Inferior parietal cortex (tissue), 1 donor: ENCODE results near the gene GNAI3.

Experiments used
- DNase-seq: peaks from one replicate; pipeline ENCODE4 v3.0.0-alpha.2; 2016; ENCODE audit errors: extremely low spot score

GNAI3 gene

DNA sequence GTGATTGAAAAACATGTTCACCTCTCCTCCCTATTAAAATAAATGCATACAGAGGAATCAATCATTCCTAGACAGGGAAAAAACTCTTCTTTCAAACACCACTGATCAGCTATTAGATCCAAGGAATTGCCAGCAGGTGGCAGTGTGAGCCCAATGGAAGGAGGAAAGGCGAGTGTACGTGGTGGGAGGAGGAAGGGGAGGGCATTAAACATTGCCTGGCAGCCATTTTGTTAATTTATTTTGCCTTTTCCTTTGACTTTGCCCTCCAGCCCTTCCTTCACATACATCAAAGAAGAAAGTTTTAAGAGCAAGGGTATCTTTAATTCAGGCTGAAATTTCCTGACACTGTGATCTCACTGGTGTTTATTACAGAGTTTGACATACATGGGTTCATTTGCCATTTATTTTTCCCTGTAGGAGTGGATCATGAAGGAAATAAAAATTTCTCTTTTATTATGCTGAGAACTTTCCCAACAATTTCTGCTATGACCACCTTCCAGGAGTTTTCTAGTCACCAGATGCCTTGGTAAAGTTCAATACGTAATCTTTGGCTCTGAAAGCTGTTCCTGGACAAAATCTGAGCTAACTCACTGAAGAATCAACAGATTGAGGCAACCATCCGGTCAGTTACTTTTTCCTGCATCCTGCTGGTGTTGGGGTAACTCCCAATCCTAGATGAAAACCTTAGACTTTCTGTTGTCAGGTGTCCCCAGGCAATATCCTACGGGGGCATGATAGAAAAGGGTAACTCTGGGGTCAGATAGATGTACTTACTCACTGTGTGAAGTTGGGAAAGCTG, 1.9 kb upstream of the GNAI3 start:
- peak; percentile 98 for DNase-seq

DNA sequence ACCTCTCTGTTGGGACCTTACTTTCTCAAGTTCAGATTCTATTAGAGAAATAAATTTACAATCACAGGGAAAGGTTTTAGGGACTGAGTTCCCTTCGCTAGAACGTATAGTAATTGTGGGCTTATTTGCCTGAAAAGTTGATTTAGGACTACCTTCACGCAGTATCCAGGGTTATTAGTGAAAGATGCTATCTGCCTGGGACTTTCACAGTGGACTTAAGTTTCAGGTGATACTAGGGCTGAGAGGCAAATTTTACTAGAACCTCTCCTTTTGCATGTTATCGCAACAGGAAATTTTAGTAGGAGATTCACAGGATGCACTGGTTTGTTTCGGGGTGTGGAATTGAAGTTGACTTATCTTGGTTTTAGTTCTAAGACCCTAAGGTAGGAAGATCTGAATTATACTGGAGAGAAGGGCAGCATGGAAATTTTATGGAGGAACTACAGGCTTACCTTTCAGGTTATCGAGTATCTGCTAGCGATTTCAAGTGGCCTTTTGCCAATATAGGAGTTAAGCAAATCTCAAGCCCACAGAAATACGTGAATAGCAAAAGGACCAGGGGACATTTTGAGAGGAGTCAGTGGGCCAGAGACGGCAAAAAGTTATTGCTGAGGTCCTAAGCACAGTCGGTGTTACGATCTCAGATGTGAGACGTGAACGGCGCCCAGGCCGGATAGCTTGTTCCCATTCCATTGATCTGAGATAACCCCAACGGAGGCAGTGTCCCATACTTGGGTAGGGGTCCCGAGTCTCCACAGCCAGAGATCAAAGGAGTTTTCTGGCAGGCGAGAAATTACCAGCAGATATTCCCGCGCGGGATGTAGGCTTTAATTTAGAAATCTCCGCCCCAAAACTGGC, 723 bp upstream of the GNAI3 start:
- DNase-seq, result peak; percentile 33

DNA sequence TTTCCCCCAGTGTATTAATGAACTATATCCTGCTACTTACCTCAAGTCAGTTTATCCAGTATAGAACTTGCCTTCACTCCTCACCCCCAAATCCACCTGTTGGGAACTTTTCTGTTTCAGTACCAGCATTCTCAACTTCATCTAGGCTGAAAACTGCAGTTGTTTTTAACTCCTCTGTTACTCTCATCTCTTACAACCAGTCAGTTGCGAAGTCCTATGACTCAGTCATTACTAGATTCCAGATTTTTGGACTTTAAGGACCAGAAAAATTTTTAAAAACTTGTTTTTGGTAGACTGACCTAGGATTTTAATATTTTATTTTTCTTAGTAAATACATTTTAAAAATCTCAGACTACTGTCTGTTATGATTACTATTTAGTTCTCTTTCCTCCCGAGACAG, 8.1 kb downstream of the GNAI3 start:
- DNase-seq, result no peak

DNA sequence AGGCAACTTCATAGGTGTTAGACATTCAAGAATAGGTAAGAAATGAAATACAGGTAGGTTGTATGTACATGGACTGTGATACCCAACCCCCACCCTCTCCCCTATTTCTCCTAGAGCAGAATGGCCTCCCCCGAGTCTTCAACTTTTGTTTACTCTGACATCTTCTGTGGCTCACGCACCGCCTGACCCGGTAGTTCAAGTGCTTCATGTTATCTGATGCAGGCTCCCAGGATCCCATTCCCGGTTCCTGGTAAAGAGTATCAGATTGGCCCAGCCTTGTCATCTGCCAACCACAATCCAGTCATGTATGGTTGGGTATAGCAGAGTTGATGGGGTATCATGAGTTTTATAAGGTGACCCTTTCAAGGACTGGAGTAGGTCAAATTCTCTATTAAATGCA, 9.1 kb downstream of the GNAI3 start:
- DNase-seq, result no peak

DNA sequence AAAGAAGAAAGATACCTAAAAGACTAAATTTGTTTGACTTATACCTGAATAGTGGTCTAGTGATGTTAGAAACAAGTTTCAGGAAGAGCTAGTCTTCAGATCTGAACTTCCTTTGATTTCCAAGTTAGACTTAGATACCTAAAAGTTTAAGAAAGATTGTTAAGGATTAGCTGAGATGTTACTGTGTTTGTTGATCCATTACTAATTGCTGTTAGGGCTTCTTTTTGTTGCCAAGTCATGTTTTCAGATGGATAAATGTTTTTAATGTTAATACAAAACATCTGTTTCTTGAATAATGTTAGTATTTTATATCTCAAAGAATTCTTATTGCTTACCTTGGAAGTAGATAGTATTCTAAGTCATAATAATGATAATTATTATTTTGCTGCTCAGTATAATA, 11.6 kb downstream of the GNAI3 start:
- DNase-seq, result no peak

DNA sequence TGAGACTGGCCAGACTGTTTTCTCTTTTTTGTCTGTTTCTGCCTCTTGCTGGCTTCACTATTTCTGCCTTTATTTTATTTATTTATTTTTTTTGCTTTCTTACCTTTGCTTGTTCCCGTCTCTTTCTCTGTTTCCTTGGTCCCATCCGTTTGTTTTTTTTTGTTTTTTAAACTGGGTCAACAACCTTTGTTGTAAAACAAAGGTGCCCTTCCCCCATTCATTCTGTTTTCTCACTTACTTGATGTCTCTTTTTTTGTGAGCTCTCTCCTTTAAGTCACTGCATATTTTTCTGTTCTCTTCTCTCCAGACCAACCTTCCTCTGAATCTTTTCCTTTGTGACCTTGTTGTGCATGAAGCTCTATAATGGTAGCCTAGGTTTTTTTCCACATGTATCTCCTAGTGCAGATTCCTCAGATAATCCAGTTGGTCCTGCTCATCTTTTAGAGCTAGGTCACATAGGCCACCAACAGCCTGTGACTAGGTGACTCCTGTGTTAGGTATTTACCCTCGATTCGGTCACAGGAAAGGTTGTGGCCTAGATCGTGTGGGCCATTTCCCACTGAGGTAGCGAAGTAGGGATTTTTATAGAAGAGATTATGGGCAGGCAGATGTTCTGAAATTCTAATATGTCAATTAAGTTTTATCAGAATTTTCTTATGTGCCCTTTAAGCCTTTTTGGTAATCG, 15.9 kb downstream of the GNAI3 start:
- no peak for DNase-seq

DNA sequence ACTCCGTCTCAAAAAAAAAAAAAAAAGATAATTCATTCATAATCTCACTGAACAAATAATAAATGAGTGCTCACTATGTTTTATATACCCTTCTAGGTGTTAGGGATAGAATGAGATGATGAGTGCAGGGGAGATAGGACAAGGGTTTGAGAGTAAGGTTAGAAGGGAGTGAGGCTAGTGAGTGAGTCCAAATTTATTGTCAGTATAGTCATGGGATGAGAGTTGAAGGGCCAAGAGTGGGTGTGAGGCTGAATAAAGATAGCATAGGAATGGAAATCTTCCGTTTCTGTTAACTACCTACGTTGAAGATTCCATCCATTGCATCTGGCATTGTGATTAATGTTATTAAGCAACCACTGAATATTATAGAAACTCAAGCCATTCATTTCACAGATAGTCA, 16.8 kb downstream of the GNAI3 start:
- no peak for DNase-seq

DNA sequence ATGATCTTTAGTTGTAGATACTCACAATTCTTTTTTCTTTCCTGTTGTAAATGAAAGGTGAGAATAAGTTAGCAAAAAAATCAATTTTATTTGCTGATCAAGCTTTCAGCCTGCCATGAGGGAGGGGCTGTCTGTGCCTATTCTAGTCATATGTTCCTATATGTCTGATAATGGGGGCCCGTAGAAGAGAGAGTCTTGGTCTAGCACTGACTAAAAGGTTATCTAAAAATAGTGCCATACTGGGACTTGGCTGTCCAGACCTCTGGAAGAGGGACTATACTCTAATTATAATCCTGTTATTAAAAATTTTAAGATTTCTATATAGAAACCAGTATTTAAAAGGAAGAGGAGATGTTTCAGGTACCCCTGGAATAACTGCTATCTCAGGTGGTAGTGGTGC, 18.6 kb downstream of the GNAI3 start:
- no peak for DNase-seq

DNA sequence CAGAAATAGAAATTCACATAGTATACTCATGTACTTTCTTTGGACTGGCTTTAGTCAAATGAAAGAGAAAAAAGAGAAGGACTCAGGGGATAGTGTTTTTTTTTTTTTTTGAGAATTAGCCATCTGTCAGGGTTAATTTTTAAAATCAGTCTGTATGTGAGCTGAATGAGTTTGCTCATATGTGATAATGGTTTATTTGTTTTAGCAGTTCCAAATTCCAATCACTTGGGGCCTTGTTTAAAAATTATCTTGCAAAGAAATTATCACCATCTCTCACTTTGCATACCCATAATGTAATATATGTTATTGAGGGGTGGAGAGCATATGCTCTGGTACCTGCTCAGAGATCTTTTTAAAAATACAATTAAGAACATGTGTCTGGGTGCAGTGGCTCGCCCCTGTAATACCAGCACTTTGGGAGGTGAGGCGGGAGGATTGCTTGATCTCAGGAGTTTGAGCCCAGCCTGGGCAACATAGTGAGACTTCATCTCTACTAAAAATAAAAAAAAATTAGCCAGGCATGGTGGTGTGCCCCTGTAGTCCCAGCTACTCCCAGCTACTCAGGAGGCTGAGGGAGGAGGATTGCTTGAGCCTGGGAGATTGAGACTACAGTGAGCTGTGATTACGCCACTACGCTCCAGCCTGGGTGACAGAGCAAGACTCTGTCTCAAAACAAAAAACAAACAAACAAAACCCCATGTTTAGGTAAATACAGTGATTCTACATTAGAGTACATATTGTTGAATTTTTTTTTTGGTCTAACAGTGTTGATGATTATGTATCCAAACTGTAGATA, 19.7 kb downstream of the GNAI3 start:
- no peak for DNase-seq

DNA sequence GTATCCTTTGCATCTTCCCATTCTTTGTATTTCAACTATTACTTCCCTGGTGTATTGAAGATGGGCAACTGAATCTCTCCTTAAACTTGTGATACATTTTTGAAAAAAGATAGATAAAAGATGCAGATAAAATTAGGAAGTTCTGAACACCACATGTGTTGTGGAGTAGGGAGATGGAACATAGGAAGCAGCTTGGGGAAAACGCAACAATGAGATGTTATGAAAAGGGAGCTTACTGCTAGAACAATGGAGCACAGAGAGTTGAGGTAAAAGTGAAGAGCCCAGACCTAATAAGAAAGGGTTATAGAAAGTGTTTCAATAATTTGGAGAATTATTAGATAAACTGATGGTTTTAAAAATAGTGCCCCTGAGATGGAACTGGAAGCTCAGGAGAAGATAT, 20.9 kb downstream of the GNAI3 start:
- DNase-seq, result no peak

DNA sequence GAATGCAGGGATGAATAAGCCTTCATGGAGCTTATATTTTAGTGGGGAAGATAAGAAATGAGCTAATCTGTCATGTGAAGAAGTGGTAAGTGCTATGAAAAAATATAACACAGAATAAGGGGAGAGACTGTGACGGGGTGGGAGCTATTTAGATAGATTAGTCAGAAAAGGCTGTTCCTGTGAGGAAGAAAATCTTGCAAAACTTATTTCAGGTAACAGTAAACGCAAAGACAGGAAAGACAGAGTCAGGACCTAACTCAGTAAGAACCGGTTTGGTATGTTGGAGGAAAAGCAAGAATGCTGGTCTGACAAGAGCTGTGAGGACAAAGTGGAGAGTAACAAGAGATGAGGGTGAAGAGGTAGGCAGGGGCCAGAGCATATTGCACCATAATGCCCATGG, 22.0 kb downstream of the GNAI3 start:
- DNase-seq, result no peak

DNA sequence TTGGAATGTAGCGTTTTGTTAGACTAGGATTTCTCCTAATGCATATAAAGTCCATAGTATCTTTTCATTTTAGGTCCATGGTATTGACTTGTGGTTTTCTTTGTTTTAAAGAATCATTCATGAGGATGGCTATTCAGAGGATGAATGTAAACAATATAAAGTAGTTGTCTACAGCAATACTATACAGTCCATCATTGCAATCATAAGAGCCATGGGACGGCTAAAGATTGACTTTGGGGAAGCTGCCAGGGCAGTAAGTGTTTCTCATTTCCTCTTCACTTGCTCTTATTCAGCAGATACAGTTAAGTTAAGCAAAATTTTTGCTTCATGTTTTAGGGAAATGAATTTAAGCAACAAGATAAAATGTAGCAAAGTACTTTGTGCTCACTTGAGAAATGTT, 25.4 kb downstream of the GNAI3 start:
- no peak for DNase-seq

DNA sequence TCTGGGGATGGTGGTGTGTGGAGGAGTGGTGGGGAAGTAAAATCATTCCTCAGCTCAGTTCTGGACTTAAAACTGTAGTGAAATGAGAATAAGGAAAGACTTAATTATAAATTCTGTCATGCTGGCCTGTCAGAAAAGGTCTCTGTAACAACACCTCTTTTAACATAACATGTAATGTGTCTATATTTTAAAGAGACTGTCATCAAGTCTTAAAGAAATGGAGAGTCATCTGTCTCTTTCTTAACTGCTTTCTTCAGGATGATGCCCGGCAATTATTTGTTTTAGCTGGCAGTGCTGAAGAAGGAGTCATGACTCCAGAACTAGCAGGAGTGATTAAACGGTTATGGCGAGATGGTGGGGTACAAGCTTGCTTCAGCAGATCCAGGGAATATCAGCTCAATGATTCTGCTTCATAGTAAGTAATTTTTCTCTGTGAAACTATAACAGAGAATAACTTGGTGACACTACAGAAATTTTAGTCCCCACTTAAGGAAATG, 30.6 kb downstream of the GNAI3 start:
- no peak for DNase-seq

DNA sequence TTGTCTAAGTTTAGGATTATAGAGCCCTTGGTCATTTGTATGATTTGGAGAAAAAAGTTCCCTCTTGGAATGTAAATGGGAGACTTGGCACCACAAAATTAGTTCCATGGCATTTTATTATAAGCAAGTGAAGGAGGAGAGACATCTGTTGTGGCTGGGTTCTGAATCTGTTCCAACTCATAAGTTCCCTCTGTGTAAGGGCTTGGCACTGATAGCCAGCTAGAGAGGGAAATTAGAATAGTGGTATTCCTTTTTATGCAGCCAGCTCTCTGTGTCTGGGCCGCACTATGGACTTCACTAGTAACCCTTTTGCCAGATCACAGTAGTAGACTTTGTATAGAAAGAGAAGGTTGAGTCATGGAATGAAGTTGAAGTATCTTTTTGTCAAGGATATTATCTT, 31.1 kb downstream of the GNAI3 start:
- peak; percentile 29 for DNase-seq

DNA sequence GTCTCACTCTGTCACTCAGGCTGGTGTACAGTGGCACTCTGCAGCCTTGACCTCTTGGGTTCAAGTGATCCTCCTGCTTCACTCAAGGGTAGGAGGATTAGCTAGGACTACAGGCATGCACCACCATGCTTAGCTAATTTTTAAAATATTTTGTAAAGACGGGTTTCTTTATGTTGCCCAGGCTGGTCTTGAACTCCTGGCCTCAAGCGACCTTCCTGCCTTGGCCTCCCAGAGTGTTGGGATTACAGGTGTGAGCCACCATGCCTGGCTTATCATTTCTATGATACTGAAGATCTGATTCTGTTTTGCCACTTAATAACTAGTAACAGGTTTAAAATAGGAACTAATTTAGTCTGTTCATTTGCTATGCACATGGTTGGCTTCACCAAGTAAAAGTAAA, 33.6 kb downstream of the GNAI3 start:
- no peak for DNase-seq

DNA sequence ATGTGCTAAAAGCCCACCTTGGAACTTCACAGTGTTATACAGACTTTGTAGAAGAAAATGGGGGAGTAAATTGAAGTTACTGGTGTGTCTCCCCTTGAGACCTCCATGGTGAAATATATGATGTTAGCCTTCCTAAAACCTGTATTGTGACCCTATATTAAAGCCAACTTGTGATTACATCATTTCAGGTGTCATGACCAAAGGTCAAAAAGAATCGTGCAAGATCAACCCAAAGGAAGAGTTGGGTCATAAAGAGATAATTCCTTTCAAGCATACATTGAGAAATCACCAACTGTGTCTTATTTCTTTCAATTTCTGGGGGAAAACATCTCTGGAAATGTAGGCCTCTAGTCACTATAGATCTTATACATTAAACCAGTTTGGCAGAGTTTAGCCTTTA, 36.4 kb downstream of the GNAI3 start:
- no peak for DNase-seq

DNA sequence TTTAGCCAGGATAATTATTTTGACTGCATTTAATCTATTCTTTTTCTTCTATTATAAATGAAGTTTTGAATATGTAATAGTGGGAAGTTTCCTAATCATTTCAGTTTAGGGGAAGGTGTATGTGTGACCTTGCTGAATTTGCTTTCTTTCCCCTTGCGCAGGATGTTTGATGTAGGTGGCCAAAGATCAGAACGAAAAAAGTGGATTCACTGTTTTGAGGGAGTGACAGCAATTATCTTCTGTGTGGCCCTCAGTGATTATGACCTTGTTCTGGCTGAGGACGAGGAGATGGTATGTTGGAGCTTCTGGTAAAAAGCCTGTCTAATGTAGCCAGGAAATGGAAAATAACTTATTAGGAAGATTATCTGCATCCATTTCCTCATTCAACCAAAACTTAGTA, 37.6 kb downstream of the GNAI3 start:
- no peak for DNase-seq

DNA sequence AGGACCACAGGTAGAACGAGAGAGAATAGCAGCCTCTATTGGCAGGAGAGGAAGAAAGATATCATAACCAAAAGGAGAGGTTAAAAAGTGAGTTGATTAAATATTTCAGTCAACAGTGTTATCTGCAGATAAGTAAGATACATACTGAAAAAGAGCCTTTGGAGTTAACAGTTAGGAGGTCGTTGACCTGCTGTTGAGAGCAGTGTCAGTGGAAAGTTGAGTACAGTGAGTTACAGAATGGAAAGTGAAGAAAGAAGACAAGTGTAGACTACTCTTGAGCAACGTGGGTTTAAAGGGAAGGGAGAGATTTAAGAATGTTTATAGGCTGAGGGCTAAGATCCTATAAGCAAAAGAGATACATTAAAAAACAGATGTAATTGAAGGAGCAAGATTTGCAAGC, 40.8 kb downstream of the GNAI3 start:
- DNase-seq, result no peak

DNA sequence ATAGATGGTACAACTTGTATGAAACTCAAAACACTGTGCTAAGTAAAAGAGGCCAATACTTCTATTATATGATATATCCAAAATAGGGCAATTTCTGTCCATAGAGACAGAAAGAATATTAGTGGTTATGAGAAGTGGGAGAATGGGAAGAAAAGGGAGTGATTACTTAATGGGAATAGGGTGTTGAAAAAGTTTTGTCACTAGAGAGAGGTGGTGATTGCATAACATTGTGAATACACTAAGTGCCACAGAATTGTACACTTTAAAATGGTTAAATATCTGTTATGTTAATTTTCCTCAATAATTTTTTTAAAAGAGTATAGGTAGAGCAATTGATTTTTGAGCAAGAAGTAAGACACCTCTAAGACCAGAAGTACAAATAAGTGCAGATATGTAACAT, 41.3 kb downstream of the GNAI3 start:
- no peak for DNase-seq

DNA sequence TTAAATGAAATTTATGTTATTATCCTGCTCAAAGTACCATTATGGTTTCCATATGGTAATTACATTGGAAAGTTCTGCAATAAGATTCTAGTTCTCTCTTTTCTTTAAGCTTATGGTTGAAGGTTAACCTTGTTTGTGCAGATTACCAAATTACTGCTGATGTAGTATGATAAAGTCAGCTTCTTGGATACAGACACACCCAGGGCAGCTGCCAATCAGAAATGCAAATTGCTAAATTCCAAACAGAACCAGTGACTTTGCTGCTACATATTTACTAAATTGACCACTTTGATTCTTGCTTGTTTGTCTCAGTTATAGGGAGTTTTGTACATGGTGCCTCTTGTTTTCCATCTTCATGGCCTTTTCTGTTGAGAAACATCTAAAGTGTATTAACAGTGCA, 44.5 kb downstream of the GNAI3 start:
- DNase-seq, result no peak

DNA sequence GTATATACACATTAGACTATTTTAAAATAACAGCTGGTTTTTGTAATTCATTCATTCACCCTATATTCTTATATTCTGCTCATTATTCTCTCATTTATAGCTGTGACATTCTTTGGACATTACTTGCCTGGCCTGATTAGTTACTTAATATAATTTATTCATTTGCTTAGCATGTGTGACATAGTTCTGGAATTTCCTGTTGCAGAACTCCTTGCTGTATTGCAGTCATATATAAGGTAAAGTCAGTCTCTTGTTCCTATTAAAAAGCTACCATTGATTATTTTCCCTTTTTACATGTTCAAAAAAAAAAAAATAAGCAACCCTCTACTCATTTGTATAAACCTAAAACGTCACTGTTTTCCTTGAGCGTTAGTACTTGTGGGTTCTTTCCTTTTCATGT, 47.1 kb downstream of the GNAI3 start:
- DNase-seq, result no peak

DNA sequence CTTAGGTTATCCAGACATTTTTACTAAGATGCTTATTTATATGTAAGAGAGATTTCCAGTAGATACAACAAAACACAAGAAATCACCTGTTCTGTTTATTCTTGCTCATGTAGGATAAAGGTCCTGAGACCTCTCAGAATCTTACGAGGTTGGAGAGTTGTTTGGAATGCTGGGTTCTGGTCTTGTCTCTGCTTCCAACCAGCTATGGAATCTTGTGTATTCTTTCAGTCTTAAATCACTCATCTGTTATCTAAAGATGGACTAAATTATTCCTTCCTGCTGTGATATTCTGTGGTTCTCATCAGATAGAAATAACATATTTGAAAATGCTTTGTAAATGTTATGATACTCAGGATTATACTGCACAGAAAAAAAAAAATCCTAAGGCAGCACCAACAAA, 49.7 kb downstream of the GNAI3 start:
- DNase-seq, result no peak
